Stimulated activated CD4-positive, alpha-beta T cell treated with anti-CD3 and anti-CD28 coated beads, TNF-alpha, amount 100 ng/mL, for 24 hours (primary cell): ENCODE data around the gene UNC93A.
"Not testable (repeated sequence)": the region's sequence is repeated elsewhere in the genome, so short reads cannot be mapped to it uniquely, and the experiment has no call there.

Source experiments
- DNase-seq, 3 experiments: peaks; one replicate each; pipeline ENCODE4 v3.0.0-alpha.2; 2020; ENCODE audit warnings: low read depth in 3 of 3

UNC93A gene

DNA sequence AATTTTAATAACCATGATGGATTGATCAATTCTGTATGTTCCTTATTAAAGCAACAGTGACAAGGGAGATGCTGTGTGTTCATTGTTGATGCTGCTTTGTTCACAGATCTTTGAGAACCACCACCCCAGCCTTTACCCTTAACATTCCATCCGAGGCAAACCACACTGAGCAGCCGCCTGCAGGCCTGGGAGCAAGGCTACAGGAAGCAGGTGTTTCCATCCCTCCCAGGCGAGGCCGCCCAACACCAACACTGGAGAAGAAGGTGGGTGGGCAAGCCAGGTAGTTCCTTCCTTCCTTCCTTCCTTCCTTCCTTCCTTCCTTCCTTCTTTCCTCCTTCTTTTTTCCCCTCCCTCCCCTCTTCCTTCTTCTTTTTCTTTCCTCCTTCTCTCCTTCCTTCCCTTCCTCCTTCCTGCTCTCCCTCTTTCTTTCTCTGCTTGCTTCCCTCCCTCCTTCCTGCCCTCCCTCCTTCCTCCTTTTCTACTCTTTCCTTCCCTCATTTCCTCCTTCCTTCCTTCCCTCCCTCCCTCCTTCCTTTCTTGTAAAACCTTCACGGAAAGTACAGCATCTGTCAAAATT, 47.5 kb downstream of the UNC93A start:
- DNase-seq = no peak

DNA sequence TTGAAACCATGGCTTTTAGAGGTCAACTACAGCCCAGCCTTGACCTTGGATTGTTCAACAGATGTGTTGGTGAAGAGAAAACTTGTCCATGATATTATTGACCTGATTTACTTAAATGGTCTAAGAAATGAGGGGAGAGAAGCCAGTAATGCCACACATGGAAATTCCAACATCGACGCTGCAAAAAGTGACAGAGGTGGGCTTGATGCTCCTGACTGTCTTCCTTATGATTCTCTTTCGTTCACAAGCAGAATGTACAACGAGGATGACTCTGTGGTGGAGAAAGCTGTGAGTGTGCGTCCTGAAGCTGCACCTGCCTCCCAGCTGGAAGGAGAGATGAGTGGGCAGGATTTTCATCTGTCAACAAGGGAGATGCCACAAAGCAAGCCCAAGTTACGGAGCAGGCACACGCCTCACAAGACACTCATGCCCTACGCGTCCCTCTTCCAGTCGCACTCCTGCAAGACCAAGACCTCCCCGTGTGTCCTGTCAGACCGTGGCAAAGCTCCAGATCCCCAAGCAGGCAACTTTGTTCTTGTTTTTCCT, 50.0 kb downstream of the UNC93A start:
- no peak for DNase-seq

DNA sequence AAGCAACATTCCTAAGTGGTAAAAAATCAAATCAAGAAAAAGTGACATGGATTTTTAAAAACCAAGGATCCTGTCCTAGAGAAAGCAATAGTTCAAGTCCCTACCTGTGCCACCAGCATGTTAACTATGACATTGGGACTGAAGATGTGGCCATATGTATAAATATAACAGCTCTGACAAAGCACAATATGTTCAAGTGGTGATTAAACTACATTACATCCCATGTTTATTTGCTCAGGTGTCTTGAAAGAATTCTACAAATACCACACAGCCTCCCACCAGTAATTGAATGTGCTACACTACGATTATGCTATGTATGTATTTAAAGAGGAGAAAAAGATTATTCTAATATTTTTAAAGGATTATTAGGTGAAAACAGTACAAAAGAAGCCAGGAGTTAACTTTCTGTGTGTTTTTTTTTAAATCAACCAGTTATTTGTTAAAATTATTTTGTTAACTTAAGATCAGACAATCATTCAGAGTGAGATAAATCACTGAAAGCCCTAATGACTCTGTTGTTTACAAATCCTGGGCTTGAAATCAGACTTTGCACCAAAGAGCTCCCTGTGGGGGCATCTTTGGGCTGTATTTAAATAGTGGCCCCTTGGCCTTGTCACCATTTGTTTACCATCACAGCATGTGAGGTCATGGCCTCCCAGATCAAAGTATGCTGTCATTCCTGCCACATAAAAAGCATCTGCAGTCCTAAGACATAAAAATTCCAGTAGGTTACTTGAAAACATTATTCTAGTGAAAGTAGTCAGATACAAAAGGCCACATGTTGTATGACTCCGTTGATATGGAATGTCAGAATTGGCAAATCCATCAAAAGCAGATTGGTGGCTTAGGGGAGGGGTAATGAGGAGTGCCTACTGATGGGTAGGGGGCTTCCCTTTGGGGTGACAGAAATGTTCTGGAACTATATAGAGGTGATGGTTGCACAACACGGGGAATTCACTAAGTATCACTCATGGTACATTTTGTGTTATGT, 50.8 kb downstream of the UNC93A start:
- no peak for DNase-seq

DNA sequence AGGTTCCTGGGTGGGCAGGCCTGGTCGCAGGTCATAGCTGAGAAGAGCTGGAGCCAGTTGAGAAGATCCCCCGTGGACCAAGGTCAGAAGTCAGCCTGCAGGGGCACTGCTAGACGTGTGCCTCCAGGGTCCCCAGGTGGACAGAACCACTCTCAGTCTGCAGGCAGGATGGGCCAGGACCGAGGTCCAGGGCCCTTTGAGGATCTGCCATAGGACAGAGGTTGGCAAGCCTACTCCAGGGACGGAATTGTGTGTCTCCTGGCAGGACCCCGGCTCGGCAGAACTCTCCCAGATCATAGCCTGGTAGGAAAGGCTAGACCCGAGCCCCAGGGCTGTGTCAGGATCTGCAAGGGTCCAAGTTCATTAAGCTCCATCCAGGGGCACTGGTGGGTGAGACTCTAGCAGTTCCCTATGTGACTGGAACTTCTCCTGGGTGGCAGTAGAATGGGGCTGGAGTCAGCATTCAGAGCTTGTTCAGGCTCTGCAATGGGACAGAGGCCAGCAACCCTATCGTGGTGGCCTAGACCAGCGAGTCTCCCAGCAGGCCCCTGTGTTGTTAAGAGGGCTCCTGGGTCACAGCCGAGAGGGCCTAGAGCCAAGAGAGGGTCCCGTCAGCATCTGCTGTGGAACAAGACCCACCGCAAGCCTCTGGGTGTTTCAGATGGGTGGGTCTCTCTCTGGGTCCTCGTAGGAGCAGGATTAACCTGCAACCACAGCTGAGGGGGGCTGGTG, 51.9 kb downstream of the UNC93A start:
- no peak for DNase-seq

DNA sequence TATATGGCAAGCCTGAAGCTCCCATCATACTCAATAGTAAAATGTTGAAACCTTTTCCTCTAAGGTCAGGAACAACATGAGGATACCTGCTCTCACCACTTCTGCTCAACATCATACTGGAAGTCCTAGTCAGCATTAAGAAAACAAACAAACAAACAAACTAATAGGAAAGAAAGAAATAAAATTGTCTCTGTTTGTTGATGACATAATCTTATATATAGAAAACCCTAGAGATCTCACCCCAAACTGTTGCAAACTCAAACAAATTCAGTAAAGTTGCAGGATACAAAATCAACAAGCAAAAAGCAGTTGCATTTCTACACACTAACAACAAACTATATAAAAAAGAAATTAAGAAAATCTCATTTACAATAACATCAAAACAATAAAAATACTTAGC, 54.2 kb downstream of the UNC93A start:
- DNase-seq = no peak

DNA sequence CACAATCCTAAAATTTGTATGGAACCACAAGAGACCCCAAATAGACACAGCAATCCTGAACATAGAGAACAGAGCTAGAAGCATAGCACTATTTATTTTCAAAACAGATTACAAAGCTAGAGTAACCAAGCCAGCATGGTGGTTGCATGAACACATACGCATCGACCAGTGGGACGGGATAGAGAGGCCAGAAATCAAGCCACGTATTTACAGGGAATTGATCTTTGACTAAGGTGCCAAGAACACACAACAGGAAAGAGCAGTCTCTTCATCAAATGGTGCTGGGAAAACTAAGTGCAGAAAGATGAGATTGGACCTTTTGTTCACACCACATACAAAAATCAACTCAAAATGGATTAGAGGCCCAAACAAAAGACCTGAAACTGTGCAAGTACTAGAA, 54.8 kb downstream of the UNC93A start:
- DNase-seq = no peak

DNA sequence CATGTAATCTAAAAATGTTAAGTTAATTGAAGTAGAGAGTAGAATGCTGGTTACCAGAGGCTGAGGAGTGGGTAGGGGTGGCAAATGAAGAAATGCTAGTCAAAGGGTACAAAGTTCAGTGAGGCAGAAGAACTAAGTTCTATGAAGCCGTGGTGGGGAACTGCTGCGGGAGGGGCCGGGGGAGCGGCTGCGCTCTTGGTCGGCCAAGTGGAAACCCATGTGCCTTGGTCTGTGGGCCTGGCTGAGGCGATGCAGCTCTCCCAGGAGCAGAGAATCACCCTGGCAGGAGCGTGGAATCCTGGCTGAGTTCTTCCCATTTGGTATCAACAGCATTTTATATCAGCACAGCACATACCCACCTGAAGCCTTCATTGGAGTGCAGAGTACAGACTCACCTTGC, 56.1 kb downstream of the UNC93A start:
- no peak for DNase-seq

DNA sequence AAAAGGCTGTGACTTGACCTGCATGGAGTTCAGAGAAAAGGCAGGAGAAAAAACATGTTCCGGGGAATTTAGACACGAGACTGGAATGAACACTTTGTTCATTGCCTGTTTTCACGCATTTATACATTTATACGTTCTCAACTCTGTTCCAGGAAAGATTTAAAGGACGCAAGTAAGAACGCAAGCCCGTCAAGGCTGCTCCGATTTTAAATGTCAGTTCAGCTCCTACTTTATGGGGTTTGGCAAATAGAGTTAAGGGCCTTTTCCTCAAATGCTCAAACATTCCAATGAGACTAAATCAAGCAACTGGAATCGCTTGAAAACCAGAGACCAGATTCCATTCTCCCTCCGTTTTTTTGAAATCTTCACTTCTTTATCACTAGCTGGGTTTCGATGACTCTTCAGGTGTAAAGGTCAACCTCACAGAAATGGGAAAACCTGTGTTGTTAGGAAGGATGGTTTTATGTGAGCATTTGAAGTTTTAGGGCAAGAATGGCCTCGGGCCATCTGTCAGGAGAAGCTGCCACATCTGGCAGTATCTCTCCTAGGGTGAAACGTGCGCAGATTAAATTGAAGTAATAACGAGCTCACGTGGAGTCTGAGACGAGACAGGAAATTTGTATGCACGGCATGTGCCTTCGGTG, 58.6 kb downstream of the UNC93A start:
- DNase-seq = no peak

DNA sequence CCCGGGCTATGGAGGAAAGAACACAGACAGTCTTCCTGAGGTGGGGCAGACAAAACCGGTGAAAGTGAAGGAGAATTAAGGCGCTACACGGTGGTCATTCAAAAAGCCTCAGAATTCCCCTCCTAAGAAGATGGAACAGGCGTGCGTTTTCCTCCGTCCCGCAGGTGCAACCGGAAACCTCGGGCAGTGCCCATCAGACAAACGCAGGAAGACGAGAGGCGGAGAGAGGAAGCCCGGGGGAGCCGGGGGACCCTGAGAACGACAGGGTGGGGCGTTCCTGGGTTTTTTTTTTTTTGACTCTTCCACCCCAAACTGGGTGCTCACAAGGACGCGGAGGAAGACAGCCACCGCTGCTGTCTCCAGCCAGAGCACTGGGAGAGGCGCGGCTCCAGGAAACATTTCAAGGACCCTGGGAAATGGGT, 59.2 kb downstream of the UNC93A start:
- DNase-seq = no peak

DNA sequence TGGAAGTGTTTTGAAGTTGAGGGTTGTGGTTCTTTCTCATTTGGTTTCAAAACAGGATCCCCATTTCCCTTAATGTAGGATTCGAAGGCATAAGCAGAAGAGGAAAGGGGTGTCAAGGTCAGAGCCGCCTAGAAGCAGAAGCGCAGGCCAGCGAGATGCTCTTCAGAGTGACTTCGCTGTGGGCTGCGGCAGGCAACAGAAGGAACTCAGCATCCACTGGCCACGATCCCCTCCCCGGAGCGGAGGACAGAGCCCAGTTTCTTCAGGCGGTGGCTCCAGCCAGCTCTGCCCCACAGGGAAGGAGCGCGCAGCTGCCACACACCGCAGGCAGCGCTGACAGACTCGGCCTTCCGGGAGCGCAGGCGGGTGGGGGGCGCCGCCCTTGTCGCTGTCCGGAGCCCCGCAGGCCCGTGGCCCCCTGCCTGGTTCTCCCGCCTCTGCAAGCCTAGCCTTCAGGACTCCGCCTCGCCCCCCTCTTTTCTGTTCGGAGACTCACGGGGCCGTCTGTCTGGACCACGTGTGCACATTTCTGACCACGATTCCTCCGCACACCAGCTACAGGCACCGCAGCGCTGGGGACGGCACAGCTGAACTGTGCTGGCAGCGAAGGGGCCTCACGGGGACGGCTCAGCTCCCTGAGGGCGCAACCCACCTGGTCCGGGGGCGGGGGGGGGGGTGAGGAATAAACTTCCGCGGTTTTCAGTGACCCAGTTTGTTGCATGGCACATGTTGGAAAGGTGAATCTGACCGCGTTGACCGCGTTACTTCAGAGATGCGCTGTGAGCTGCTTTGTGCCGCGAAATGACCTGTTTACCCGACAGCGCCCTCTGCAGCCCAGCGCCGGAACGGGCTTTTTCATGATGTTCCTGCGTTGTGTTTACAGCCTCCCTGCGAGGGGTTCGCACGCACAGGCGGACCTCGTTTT, 59.9 kb downstream of the UNC93A start:
- peak; percentile 71 to 89 (median 79) for DNase-seq

DNA sequence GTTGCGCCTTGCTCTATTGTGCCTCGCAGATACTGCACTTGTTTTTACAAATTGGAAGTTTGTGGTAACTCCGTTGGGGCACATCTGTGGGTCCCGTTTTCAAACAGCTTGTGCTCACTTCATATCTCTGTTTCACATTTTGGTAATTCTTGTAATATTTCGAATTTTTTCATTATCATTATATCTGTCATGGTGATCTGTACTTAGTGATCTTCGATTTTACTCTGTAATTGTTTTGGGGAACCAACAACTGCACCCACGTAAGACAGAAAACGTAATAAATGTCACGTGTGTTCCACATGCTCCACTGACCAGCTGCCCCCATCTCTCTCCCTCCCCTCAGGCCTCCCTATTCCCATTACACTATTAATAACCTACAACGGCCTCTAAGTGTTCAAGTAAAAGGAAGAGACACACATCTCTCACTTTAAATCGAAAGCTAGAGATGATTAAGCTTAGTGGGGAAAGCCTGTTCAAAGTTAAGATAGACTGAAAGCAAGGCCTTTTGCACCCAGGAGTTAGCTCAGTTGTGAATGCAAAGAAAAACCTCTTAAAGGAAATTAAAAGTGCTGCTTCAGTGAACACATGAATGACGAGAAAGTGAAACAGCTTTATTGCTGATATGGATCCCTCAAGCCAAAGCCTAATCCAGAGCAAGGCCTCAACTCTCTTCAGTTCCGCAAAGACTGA, 60.7 kb downstream of the UNC93A start:
- no peak for DNase-seq

DNA sequence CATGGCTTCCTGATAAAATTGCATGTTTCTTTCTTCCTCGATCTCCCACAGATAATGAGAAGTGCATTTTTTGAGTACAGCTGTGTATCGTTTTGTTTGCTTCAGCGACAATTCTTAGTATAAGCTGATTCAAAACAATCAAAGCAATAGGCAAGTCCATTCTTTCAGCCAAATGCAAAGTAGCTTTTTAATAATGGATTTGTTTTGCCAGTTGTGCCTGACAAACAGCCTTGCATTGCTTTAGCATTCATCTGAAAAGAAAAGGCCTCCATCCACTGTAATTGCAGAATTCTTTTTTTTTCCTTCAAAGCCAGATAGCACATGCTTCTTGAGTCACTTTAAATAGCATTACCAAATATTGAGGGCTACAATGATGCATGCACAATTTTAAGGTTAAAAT, 65.8 kb downstream of the UNC93A start:
- DNase-seq = no peak

DNA sequence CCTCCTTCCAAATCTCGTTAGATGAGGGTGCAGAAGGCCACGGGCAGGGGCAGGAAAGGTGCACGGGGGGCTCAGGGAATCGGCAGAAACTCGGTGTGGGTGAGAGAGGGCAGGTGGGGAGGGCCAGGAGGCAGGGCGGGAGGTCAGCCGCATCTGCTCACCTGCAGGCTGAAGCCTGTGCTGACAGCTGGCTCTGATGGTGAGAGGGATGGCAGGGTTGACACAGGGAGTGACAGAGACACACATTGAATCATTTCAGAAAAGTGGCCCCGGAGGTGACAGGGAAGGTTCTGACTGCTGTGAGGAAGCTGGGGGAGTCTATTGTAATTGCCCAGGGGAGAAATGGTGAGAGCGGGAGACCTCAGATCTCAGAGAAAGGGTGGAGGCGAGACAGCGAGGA, 67.3 kb downstream of the UNC93A start:
- not testable (repeated sequence) for DNase-seq

DNA sequence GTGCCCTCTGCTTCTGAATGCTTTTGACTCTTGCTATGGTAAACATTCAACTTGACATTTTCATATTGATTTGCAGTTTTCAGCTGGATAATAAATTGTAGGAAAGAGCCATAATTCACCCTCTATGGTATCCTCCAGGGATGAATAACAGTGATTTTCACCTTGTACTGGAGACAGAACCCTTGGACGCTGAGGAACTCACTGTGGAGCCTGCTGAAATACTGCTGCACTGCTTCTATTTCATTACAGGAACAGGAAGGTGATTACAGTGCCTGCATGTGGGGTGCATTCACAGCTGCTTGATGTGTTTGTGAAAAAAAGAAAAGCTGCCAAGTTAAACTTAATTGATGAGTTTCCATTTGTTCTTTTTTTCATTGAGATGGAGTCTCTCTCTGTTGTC, 70.1 kb downstream of the UNC93A start:
- not testable (repeated sequence) for DNase-seq
